Colonic mucosa (tissue), 4 donors: ENCODE measurements around the gene ZNF440. TPM values are rescaled to one million over a fixed set of nuclear protein-coding genes. Genes with fewer than 3 reads are reported as not detected.
"Not testable (repeated sequence)": the region's sequence is repeated elsewhere in the genome, so short reads cannot be mapped to it uniquely, and the experiment has no call there.

Experiments
- DNase-seq: peaks from one replicate; pipeline ENCODE4 v3.0.0-alpha.2; 2020
- H3K27ac ChIP-seq: fragments of 200-600 bp; one replicate; pipeline ENCODE4 v1.8.0; 2021
- H3K27me3 ChIP-seq: fragments of 200-600 bp; one replicate; pipeline ENCODE4 v1.8.0; 2021
- H3K36me3 ChIP-seq: fragments of 200-600 bp; one replicate; pipeline ENCODE4 v1.8.0; 2021
- H3K4me1 ChIP-seq: fragments of 200-600 bp; one replicate; pipeline ENCODE4 v1.8.0; 2021; ENCODE audit warnings: mild to moderate bottlenecking
- H3K4me3 ChIP-seq: fragments of 200-600 bp; one replicate; pipeline ENCODE4 v1.8.0; 2021
- H3K9ac ChIP-seq, 2 donors: one replicate each; pipeline ENCODE4 v1.7.0; 2013; ENCODE audit warnings: control low read depth in 2 of 2, low read depth in 2 of 2, low read length in 2 of 2
- H3K9me3 ChIP-seq: fragments of 200-600 bp; one replicate; pipeline ENCODE4 v1.8.0; 2021
- CTCF ChIP-seq: fragments of 200-600 bp; IDR thresholded peaks from one replicate; pipeline ENCODE4 v1.8.0; 2022; ENCODE audit warnings: antibody characterized with exemption, mild to moderate bottlenecking
- intact Hi-C: fragments of 100-400 bp; cut with DNase I; formaldehyde crosslinking; loops from one replicate; pipeline ENCODE4 v1.14.1; 2022
- total RNA-seq, 2 donors: library from RNA; stranded (reverse); fragmentation: NEBNext Ultra II Directional in 1 of 2; extraction: Animal tissue kit (Norgen Biotek cat#: 25700) in 1 of 2; gene quantifications; one replicate each; pipeline ENCODE4 v1.2.1, GENCODE V29; 2021
- donor health status: healthy.
- donor health status: DM: no; HTN: no; CAD: no.
- donor health status: DM: no; HTN: no; CAD: no.

Gene ZNF440
- total RNA-seq, 2 donors from 2014 or later, result 31.4 to 32.2 TPM

GRCh38 chr19:11813703-11814028, 407 bp upstream of the ZNF440 start:
- Histone ChIP-seq H3K27ac (peak overlapping the region; percentile 97), H3K9ac (peak overlapping the region; percentile 5 to 91), H3K4me1 (no peaks in the 10 kb centered on the region), H3K27me3 (no peaks in the 10 kb centered on the region), H3K9me3 (no peaks in the 10 kb centered on the region), H3K36me3 (no peaks in the 10 kb centered on the region), H3K4me3 (peak overlapping the region; percentile 92)
- intact Hi-C loops, result no loop called here
- DNase-seq, result no peak
- no peak for TF ChIP-seq CTCF

GRCh38 chr19:11814700-11815035, 595 bp downstream of the ZNF440 start:
- H3K9ac ChIP-seq, result peak overlapping the region; percentile 91 to 97
- H3K36me3 ChIP-seq, result no peaks in the 10 kb centered on the region
- no peaks in the 10 kb centered on the region for H3K27me3 ChIP-seq
- peak overlapping the region; percentile 97 for H3K27ac ChIP-seq
- H3K4me1 ChIP-seq, result no peaks in the 10 kb centered on the region
- TF ChIP-seq CTCF, result no peak
- intact Hi-C loops, result no loop called here
- no peaks in the 10 kb centered on the region for H3K9me3 ChIP-seq
- H3K4me3 ChIP-seq, result peak overlapping the region; percentile 92
- peak; percentile 37 for DNase-seq

DNA sequence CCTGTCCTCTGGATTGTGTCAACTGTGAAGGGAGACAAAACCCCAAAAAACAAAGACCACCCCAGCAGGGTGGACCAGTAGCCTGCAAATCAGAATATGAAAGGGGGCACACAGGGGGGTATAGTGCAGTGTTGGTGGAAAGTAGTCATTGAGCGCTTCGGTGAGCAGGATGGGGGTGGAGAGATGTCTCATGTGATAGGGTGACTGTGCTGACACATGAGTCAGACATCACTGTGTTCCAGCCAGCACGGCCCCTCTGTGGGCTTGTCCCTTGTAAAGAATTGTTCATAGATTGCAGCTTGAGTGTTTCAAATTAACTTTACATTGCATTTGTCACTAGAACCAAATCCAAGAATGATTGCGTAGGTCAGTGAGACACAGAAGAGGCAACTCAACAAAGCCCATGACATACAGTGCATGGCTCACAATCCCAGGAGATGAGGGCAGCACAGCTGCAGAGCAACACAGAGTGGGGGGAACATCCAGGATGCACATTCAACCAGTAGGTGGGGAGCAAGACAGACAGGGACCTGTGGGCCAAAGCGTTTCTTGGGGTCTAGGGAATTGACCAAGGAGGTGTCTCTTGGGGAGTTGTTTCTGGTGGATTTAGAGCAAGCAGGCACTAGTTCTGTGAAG, 7.5 kb downstream of the ZNF440 start:
- Histone ChIP-seq H3K4me1 (no peaks in the 10 kb centered on the region), H3K4me3 (no peak overlapping the region), H3K9ac (no peak overlapping the region), H3K27ac (no peak overlapping the region), H3K27me3 (no peaks in the 10 kb centered on the region), H3K36me3 (no peaks in the 10 kb centered on the region), H3K9me3 (no peaks in the 10 kb centered on the region)
- TF ChIP-seq CTCF, result no peak
- intact Hi-C loops, result no loop called here
- DNase-seq, result no peak

- H3K9ac ChIP-seq, H3K27me3 ChIP-seq, H3K4me3 ChIP-seq, DNase-seq, H3K4me1 ChIP-seq, H3K9me3 ChIP-seq, intact Hi-C loops, H3K27ac ChIP-seq: not testable (repeated sequence)
- H3K36me3 ChIP-seq, result peaks cover 27% of the 10 kb centered on the region
Measured at GRCh38 chr19:11828957-11829876, 15.1 kb downstream of the ZNF440 start.

DNA sequence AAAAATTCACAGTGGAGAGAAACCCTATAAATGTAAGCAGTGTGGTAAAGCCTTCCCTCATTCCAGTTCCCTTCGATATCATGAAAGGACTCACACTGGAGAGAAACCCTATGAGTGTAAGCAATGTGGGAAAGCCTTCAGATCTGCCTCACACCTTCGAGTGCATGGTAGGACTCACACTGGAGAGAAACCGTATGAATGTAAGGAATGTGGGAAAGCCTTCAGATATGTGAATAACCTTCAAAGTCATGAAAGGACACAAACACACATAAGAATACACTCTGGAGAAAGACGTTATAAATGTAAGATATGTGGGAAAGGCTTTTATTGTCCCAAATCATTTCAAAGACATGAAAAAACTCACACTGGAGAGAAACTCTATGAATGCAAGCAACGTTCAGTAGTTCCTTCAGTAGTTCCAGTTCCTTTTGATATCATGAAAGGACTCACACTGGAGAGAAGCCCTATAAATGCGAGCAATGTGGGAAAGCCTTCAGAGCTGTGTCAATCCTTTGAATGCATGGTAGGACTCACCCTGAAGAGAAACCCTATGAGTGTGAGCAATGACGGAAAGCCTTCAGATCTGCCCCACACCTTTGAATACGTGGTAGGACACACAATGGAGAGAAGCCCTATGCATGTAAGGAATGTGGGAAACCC, 18.3 kb downstream of the ZNF440 start:
- H3K27ac ChIP-seq, result no peak overlapping the region
- no peaks in the 10 kb centered on the region for H3K4me1 ChIP-seq
- H3K36me3 ChIP-seq, result peaks cover 27% of the 10 kb centered on the region
- H3K9ac ChIP-seq, result no peak overlapping the region
- DNase-seq, result no peak
- TF ChIP-seq CTCF, result no peak
- H3K4me3 ChIP-seq, result no peak overlapping the region
- no peaks in the 10 kb centered on the region for H3K27me3 ChIP-seq
- H3K9me3 ChIP-seq, result peaks cover 8% of the 10 kb centered on the region
- intact Hi-C loops, result no loop called here
